ENCODE results near the gene HDAC7.

GRCh38 chr12:47737936-47738594 is 81.6 kb downstream of the HDAC7 start:
- TF ChIP-seq, protein P1, sequence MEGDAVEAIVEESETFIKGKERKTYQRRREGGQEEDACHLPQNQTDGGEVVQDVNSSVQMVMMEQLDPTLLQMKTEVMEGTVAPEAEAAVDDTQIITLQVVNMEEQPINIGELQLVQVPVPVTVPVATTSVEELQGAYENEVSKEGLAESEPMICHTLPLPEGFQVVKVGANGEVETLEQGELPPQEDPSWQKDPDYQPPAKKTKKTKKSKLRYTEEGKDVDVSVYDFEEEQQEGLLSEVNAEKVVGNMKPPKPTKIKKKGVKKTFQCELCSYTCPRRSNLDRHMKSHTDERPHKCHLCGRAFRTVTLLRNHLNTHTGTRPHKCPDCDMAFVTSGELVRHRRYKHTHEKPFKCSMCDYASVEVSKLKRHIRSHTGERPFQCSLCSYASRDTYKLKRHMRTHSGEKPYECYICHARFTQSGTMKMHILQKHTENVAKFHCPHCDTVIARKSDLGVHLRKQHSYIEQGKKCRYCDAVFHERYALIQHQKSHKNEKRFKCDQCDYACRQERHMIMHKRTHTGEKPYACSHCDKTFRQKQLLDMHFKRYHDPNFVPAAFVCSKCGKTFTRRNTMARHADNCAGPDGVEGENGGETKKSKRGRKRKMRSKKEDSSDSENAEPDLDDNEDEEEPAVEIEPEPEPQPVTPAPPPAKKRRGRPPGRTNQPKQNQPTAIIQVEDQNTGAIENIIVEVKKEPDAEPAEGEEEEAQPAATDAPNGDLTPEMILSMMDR (IDR thresholded peaks at IDR 0.05) = no peak
- TF ChIP-seq POLR2A (IDR thresholded peaks at IDR 0.05) = no peak
